SU-DHL-6 (cell line): ENCODE measurements around the gene WFDC1.

ENCODE experiments used
- CTCF ChIP-seq: fragments of 200-600 bp; sonication (generic); IDR thresholded peaks from one replicate; pipeline ENCODE4 v1.5.1; 2017; ENCODE audit warnings: antibody characterized with exemption, mild to moderate bottlenecking, low read length, moderate library complexity; ENCODE audit not compliant: insufficient read depth, poor library complexity, severe bottlenecking
- EZH2phosphoT487 ChIP-seq: fragments of 200-600 bp; sonication (generic), shearing (Covaris generic); conservative IDR thresholded peaks from 2 replicates; pipeline ENCODE4 v1.6.1; 2018; ENCODE audit warnings: mild to moderate bottlenecking, antibody characterized with exemption, low read length, moderate library complexity, mixed read lengths

- TF ChIP-seq CTCF, result no peak
- no peak for TF ChIP-seq EZH2phosphoT487
Measured at GRCh38 chr16:84292011-84292410, 2.7 kb upstream of the WFDC1 start.
